K562 (cell line): ENCODE results near the gene PPIH. TPM values are rescaled to one million over a fixed set of nuclear protein-coding genes. Genes with fewer than 3 reads are reported as not detected.

ENCODE experiments used
- ARID3A ChIP-seq: IDR thresholded peaks from 2 replicates; pipeline ENCODE4 v1.6.1; 2012; ENCODE audit warnings: low read depth, low read length, improper control_type of control experiment, borderline replicate concordance
- ESRRA ChIP-seq: fragments of 450-650 bp; IDR thresholded peaks from 2 replicates; pipeline ENCODE4 v1.6.1; 2014; ENCODE audit warnings: low read depth, mild to moderate bottlenecking, moderate library complexity, borderline replicate concordance
- GTF2B ChIP-seq: IDR thresholded peaks from 2 replicates; pipeline ENCODE4 v1.6.1; 2011; ENCODE audit not compliant: insufficient read length; ENCODE audit errors: extremely low read depth
- MEIS2 ChIP-seq: fragments of 450-650 bp; IDR thresholded peaks from 2 replicates; pipeline ENCODE4 v1.6.1; 2014; ENCODE audit warnings: mild to moderate bottlenecking; ENCODE audit not compliant: partially characterized antibody
- PHTF2 ChIP-seq: fragments of 250-450 bp; sonication (Bioruptor Pico); IDR thresholded peaks from 2 replicates; pipeline ENCODE4 v1.5.0; 2021; ENCODE audit warnings: mild to moderate bottlenecking
- POLR2H ChIP-seq: IDR thresholded peaks from 2 replicates; pipeline ENCODE4 v1.6.1; 2016; ENCODE audit warnings: missing genetic modification characterization, low read depth, mild to moderate bottlenecking, control low read depth, missing compliant biosample characterization, moderate library complexity
- PTRF ChIP-seq: fragments of 450-650 bp; IDR thresholded peaks from 2 replicates; pipeline ENCODE4 v1.6.1; 2016; ENCODE audit warnings: mild to moderate bottlenecking, missing genetic modification characterization, missing compliant biosample characterization
- RAD51 ChIP-seq: fragments of 450-650 bp; IDR thresholded peaks from 2 replicates; pipeline ENCODE4 v1.7.1; 2016; ENCODE audit warnings: low read depth, mild to moderate bottlenecking, borderline replicate concordance
- RBM17 ChIP-seq: fragments of 200-400 bp; formaldehyde crosslinking; IDR thresholded peaks from 2 replicates; pipeline ENCODE4 v1.6.1; 2017; ENCODE audit warnings: low read depth, mild to moderate bottlenecking, low read length, borderline replicate concordance
- RBM39 ChIP-seq: fragments of 200-400 bp; formaldehyde crosslinking; optimal IDR thresholded peaks from 2 replicates; pipeline ENCODE3; 2018; ENCODE audit warnings: low read depth, low read length
- SMARCA4 ChIP-seq: fragments of 450-650 bp; IDR thresholded peaks from 2 replicates; pipeline ENCODE4 v1.6.1; 2016
- SMARCC2 ChIP-seq: fragments of 450-650 bp; IDR thresholded peaks from 2 replicates; pipeline ENCODE4 v1.6.1; 2017; ENCODE audit warnings: antibody characterized with exemption, moderate library complexity, mild to moderate bottlenecking, low read depth
- TCF15 ChIP-seq: fragments of 250-450 bp; sonication (Bioruptor Pico); IDR thresholded peaks from 2 replicates; pipeline ENCODE4 v1.8.0; 2022; ENCODE audit warnings: moderate library complexity, mild to moderate bottlenecking, inconsistent platforms
- THAP7 ChIP-seq: fragments of 250-450 bp; sonication (Bioruptor Pico); IDR thresholded peaks from 2 replicates; pipeline ENCODE4 v1.5.0; 2021
- ZFP91 ChIP-seq: sonication (generic); formaldehyde crosslinking; IDR thresholded peaks from 2 replicates; pipeline ENCODE4 v1.8.0; 2022; ENCODE audit warnings: mild to moderate bottlenecking, missing genetic modification reagents
- ZNF551 ChIP-seq: fragments of 250-450 bp; sonication (Bioruptor Pico); IDR thresholded peaks from 2 replicates; pipeline ENCODE4 v1.5.0; 2021; ENCODE audit warnings: mild to moderate bottlenecking, moderate library complexity
- ZNF609 ChIP-seq: sonication (generic); formaldehyde crosslinking; IDR thresholded peaks from 2 replicates; pipeline ENCODE4 v1.8.1; 2023; ENCODE audit warnings: missing genetic modification reagents, mild to moderate bottlenecking, borderline replicate concordance
- polyA plus RNA-seq, 8 experiments: library from polyadenylated mRNA; depleted of rRNA in 4 of 8; stranded (reverse) in 5 of 8; unstranded in 3 of 8; fragments of >200 nt; fragmentation: Nextera tagmentation in 2 of 8; fragmentation: Illumina TruSeq in 1 of 8; extraction: Ambion mirVana in 2 of 8; extraction: Trizol in 1 of 8; gene quantifications; 2 replicates each; pipeline versions ENCODE4 v1.2.1 to v1.2.3, GENCODE V29; 2011 to 2014; ENCODE audit warnings: inconsistent platforms in 1 of 8, missing spikeins in 1 of 8
- total RNA-seq, 7 experiments: library from RNA; depleted of rRNA in 6 of 7; stranded (reverse); fragments of >200 nt in 6 of 7; fragmentation: Illumina TruSeq in 2 of 7; extraction: Trizol in 2 of 7; gene quantifications; 2 replicates each; pipeline versions ENCODE4 v1.2.1 to v1.2.3, GENCODE V29; 2011 to 2021; ENCODE audit warnings: low replicate concordance in 1 of 7

The PPIH gene
- total and polyA plus RNA-seq, 9 of the 15 experiments (the other 6 are each of a cell fraction or from before 2014, with no cell fraction given), result 197 to 470 (median 277) TPM

GRCh38 chr1:42682739-42683531, 24.7 kb downstream of the PPIH start (continued):
- TF ChIP-seq SMARCC2 (no peak), ZNF609 (no peak), ZFP91 (CRISPR knock-in tag) (no peak), SMARCA4 (no peak), POLR2H (tag) (no peak), MEIS2 (no peak), PHTF2 (CRISPR knock-in tag) (no peak), PTRF (tag) (no peak), ZNF551 (no peak), RBM39 (no peak), GTF2B (no peak), TCF15 (no peak), ESRRA (no peak), THAP7 (no peak), RAD51 (no peak), ARID3A (no peak), RBM17 (no peak)
